GM12878 (cell line): ENCODE data around the gene KCNK17. TPM values are rescaled to one million over a fixed set of nuclear protein-coding genes. Genes with fewer than 3 reads are reported as not detected.

ENCODE experiments used
- ATAC-seq: fragments of 200-7000 bp; cut with Tn5 transposase; 3 replicates; pipeline ENCODE4 v1.9.1; 2020; ENCODE audit warnings: mild to moderate bottlenecking, moderate library complexity
- BruUV-seq: library from RNA; stranded (reverse); fragments of 400-500 nt; replicated peaks from 2 replicates; lab custom pipeline; 2021; lab: Mats Ljungman, UMichigan
- CTCF ChIA-PET: fragments of 300-600 bp; sonication (Branson Sonifier 250); formaldehyde crosslinking; extraction: SDS; loops from one replicate; lab custom pipeline; 2021; ENCODE audit warnings: inconsistent platforms; lab: Yijun Ruan, JAX
- POLR2A ChIA-PET: fragments of 350-600 bp; formaldehyde crosslinking; extraction: SDS; loops from one replicate; lab custom pipeline; 2021; ENCODE audit warnings: inconsistent platforms; lab: Charles Lee
- RAD21 ChIA-PET: fragments of 300-600 bp; sonication (Branson Sonifier 250); formaldehyde crosslinking; loops from one replicate; lab custom pipeline; 2023; ENCODE audit warnings: antibody characterized with exemption; ENCODE audit not compliant: unreplicated experiment; lab: Charles Lee
- SMC1A ChIA-PET: fragments of 300-600 bp; sonication (Branson Sonifier 250); formaldehyde crosslinking; loops from one replicate; lab custom pipeline; 2023; ENCODE audit not compliant: unreplicated experiment, uncharacterized antibody; lab: Charles Lee
- DNase-seq: peaks from one replicate; pipeline ENCODE4 v3.0.0-alpha.2; 2011; ENCODE audit warnings: low read depth, low spot score
- FAIRE-seq: peaks from 3 replicates; lab custom pipeline; 2011; peaks lifted over from hg19 to GRCh38; lab: Jason Lieb, UNC
- H2AFZ ChIP-seq: 2 replicates; pipeline ENCODE4 v1.6.0; 2011; ENCODE audit warnings: low read depth, low read length, control low read depth; ENCODE audit not compliant: control insufficient read depth
- H3K27ac ChIP-seq: 2 replicates; pipeline ENCODE4 v1.5.1; 2011; ENCODE audit warnings: control low read depth; ENCODE audit not compliant: control insufficient read depth, insufficient read depth
- H3K27me3 ChIP-seq, 2 experiments: replicated peaks in 1 of 2; 2 replicates each; pipeline versions ENCODE4 v1.6.0 to v1.6.1; 2011; ENCODE audit warnings: low read length in 1 of 2; ENCODE audit not compliant: control insufficient read depth in 2 of 2, insufficient read depth in 2 of 2
- H3K36me3 ChIP-seq, 2 experiments: 2 replicates each; pipeline ENCODE4 v1.5.1; 2011; ENCODE audit warnings: low read length in 1 of 2; ENCODE audit not compliant: control insufficient read depth in 2 of 2, insufficient read depth in 2 of 2
- H3K4me1 ChIP-seq: 2 replicates; pipeline ENCODE4 v1.6.1; 2011; ENCODE audit warnings: mild to moderate bottlenecking, low read length, moderate library complexity, mixed read lengths; ENCODE audit not compliant: control insufficient read depth, insufficient read depth
- H3K4me2 ChIP-seq: 2 replicates; pipeline ENCODE4 v1.6.0; 2011; ENCODE audit warnings: control low read depth; ENCODE audit not compliant: control insufficient read depth, insufficient read depth
- H3K4me3 ChIP-seq: fragments of 200-600 bp; sonication (generic); 2 replicates; pipeline ENCODE4 v1.5.1; 2016
- H3K79me2 ChIP-seq: 2 replicates; pipeline ENCODE4 v1.6.0; 2011; ENCODE audit warnings: low read length; ENCODE audit not compliant: control insufficient read depth, insufficient read depth
- H3K9ac ChIP-seq: 2 replicates; pipeline ENCODE4 v1.8.0; 2011; ENCODE audit warnings: low read length, control low read depth, mixed read lengths; ENCODE audit not compliant: control insufficient read depth, insufficient read depth
- H3K9me3 ChIP-seq: replicated peaks from 3 replicates; pipeline ENCODE4 v1.5.1; 2011; ENCODE audit warnings: mild to moderate bottlenecking, low read length; ENCODE audit not compliant: control insufficient read depth, insufficient read depth
- H4K20me1 ChIP-seq: 2 replicates; pipeline ENCODE4 v1.6.0; 2011; ENCODE audit not compliant: control insufficient read depth, insufficient read depth
- BCL11A ChIP-seq: IDR thresholded peaks from 2 replicates; pipeline ENCODE4 v1.6.1; 2011; ENCODE audit warnings: low read depth, low read length
- BCL3 ChIP-seq: IDR thresholded peaks from 2 replicates; pipeline ENCODE4 v1.6.1; 2011; ENCODE audit warnings: borderline replicate concordance, low read depth, mild to moderate bottlenecking, moderate library complexity, low read length; ENCODE audit not compliant: insufficient read depth, poor library complexity, severe bottlenecking
- CBFB ChIP-seq: IDR thresholded peaks from 2 replicates; pipeline ENCODE4 v1.6.1; 2016; ENCODE audit warnings: antibody characterized with exemption, low read depth
- CEBPB ChIP-seq, 2 experiments: fragments of 150-350 bp in 1 of 2; IDR thresholded peaks; 2 replicates each; pipeline ENCODE4 v1.6.1; 2012 to 2014; ENCODE audit warnings: low read depth in 2 of 2, low read length in 2 of 2, borderline replicate concordance in 1 of 2, inconsistent platforms in 1 of 2
- E2F4 ChIP-seq: IDR thresholded peaks from 2 replicates; pipeline ENCODE4 v1.6.1; 2012; ENCODE audit warnings: low read depth, low read length, improper control_type of control experiment
- E4F1 ChIP-seq: fragments of 450-650 bp; IDR thresholded peaks from 2 replicates; pipeline ENCODE4 v1.6.1; 2018; ENCODE audit warnings: borderline replicate concordance, mild to moderate bottlenecking; ENCODE audit not compliant: partially characterized antibody
- GATAD2B ChIP-seq: fragments of 450-650 bp; conservative IDR thresholded peaks from 2 replicates; pipeline ENCODE4 v1.6.1; 2017; ENCODE audit warnings: low read depth, mild to moderate bottlenecking, moderate library complexity
- HDAC2 ChIP-seq: fragments of 200-600 bp; sonication (generic); IDR thresholded peaks from 2 replicates; pipeline ENCODE4 v1.6.1; 2017
- KAT2A ChIP-seq: conservative IDR thresholded peaks from 2 replicates; pipeline ENCODE4 v1.6.1; 2011; ENCODE audit warnings: low read depth, low read length; ENCODE audit not compliant: control insufficient read depth
- LARP7 ChIP-seq: fragments of 450-650 bp; IDR thresholded peaks from 2 replicates; pipeline ENCODE4 v1.6.1; 2017; ENCODE audit warnings: mild to moderate bottlenecking
- MTA2 ChIP-seq: fragments of 450-650 bp; IDR thresholded peaks from 2 replicates; pipeline ENCODE4 v1.6.1; 2016; ENCODE audit warnings: low read depth, mild to moderate bottlenecking, moderate library complexity
- MYB ChIP-seq: fragments of 150-350 bp; IDR thresholded peaks from 2 replicates; pipeline ENCODE4 v1.6.1; 2014; ENCODE audit warnings: mild to moderate bottlenecking, low read depth, low read length, borderline replicate concordance
- NR2C1 ChIP-seq: fragments of 450-650 bp; IDR thresholded peaks from 2 replicates; pipeline ENCODE4 v1.6.1; 2017; ENCODE audit warnings: antibody characterized with exemption, mild to moderate bottlenecking, moderate library complexity
- NRF1 ChIP-seq: conservative IDR thresholded peaks from 2 replicates; pipeline ENCODE4 v1.6.1; 2011; ENCODE audit warnings: mild to moderate bottlenecking, low read depth, low read length, improper control_type of control experiment
- PBX3 ChIP-seq: IDR thresholded peaks from 2 replicates; pipeline ENCODE4 v1.6.1; 2011; ENCODE audit warnings: mild to moderate bottlenecking, low read depth, low read length, moderate library complexity; ENCODE audit not compliant: insufficient replicate concordance
- RBBP5 ChIP-seq: fragments of 200-600 bp; sonication (generic); conservative IDR thresholded peaks from 2 replicates; pipeline ENCODE4 v1.6.1; 2016
- STAT3 ChIP-seq: IDR thresholded peaks from 2 replicates; pipeline ENCODE4 v1.6.1; 2011; ENCODE audit warnings: low read depth, low read length, improper control_type of control experiment
- ZNF24 ChIP-seq: fragments of 450-650 bp; IDR thresholded peaks from 2 replicates; pipeline ENCODE4 v1.6.1; 2017; ENCODE audit warnings: antibody characterized with exemption, mild to moderate bottlenecking
- WGBS: methylation state at CpG from one replicate; pipeline ENCODE4 v1.1.6; 2016; ENCODE audit warnings: low lambda C conversion rate; ENCODE audit not compliant: insufficient replicate concordance, insufficient coverage; ENCODE audit errors: missing lambda C conversion rate; 5-methylcytosine and 5-hydroxymethylcytosine counted together
- in situ Hi-C: fragments of 300-500 bp; cut with MboI; formaldehyde crosslinking; loops from 9 replicates; pipeline ENCODE4 v1.14.3; 2018; ENCODE audit warnings: mixed read lengths
- intact Hi-C: fragments of 100-400 bp; cut with micrococcal nuclease; formaldehyde crosslinking; loops from one replicate; pipeline ENCODE4 v1.14.2; 2022; ENCODE audit not compliant: unreplicated experiment
- polyA plus RNA-seq, 11 experiments: library from polyadenylated mRNA; depleted of rRNA in 4 of 11; unstranded in 6 of 11; stranded (reverse) in 5 of 11; fragments of >200 nt; fragmentation: Nextera tagmentation in 4 of 11; fragmentation: Illumina TruSeq in 1 of 11; extraction: Ambion mirVana in 4 of 11; extraction: Trizol in 1 of 11; gene quantifications; 1 replicate in 1 of 11; 2 replicates in 10 of 11; pipeline versions ENCODE4 v1.2.1 to v1.2.3, GENCODE V29; 2011 to 2016; ENCODE audit warnings: inconsistent platforms in 2 of 11, missing spikeins in 2 of 11, low read depth in 1 of 11
- total RNA-seq, 4 experiments: library from RNA; depleted of rRNA in 3 of 4; stranded (reverse); fragments of >200 nt in 3 of 4; fragmentation: Illumina TruSeq in 1 of 4; extraction: Trizol in 1 of 4; gene quantifications; 2 replicates each; pipeline versions ENCODE4 v1.2.1 to v1.2.3, GENCODE V29; 2013 to 2021

The KCNK17 gene
- total and polyA plus RNA-seq, 10 of the 15 experiments (the other 5 are each of a cell fraction or from before 2014, with no cell fraction given): not detected

- H3K79me2 ChIP-seq: no peaks in the 10 kb centered on the region
- FAIRE-seq (no peak), DNase-seq (no peak), ATAC-seq (no peak)
- in situ Hi-C loops (no loop called here), intact Hi-C loops (no loop called here)
- no peak overlapping the region for H2AFZ ChIP-seq
- no peak overlapping the region for H3K27ac ChIP-seq
- TF ChIP-seq ZNF24 (no peak), LARP7 (no peak), KAT2A (no peak), STAT3 (no peak), GATAD2B (no peak), RBBP5 (no peak), NR2C1 (no peak), NRF1 (no peak), MYB (no peak), CBFB (no peak), BCL11A (no peak), BCL3 (no peak), E4F1 (no peak), PBX3 (no peak), E2F4 (no peak), MTA2 (no peak), CEBPB (IDR thresholded peaks at IDR 0.05; ENCODE audit: borderline replicate concordance in 1 of 2, low read depth in 2 of 2, low read length in 2 of 2) (no peak), HDAC2 (no peak)
- no peaks in the 10 kb centered on the region for H3K4me1 ChIP-seq
- H3K4me2 ChIP-seq: no peak overlapping the region
- no peaks in the 10 kb centered on the region for H3K36me3 ChIP-seq
- 6% methylated on average over 4 of the region's 4 CpGs for WGBS
- ChIA-PET CTCF (interaction anchor here (1.3 to 2.0 kb wide), 2 partner anchors 28 to 591 kb away, joined by 3 to 6 read pairs; no protein-coding TSS in a partner anchor), POLR2A (interaction anchor here (0.6 kb wide), 2 partner anchors 31 to 252 kb away, joined by 3 read pairs; no protein-coding TSS in a partner anchor), SMC1A (interaction anchor here (0.8 kb wide), 1 partner anchor 153 kb away, joined by 3 read pairs; no protein-coding TSS in a partner anchor), RAD21 (no interaction called here)
- H3K9me3 ChIP-seq: no peaks in the 10 kb centered on the region
- peaks cover 0 to 2% of the 10 kb centered on the region in 2 experiments; a peak in 3 of 4 replicates for H3K27me3 ChIP-seq
- no peak overlapping the region for H3K9ac ChIP-seq
- H4K20me1 ChIP-seq: no peaks in the 10 kb centered on the region
- no peak overlapping the region for H3K4me3 ChIP-seq
- no TSS peak for BruUV-seq
Observed at GRCh38 chr6:39274471-39274870, 39.7 kb downstream of the KCNK17 start.
